ENCODE measurements around the gene CACNA1G.

CACNA1G gene

GRCh38 chr17:50558941-50559614 lies 1.4 kb upstream of the CACNA1G start:
- no peak overlapping the region for H3K4me3 ChIP-seq (ENCODE audit: low read depth, low read length)
- TF ChIP-seq CTCF (IDR thresholded peaks at IDR 0.05; ENCODE audit: low read depth, low read length) = no peak
- DNase-seq (ENCODE audit: low read depth, low spot score) = no peak
- in situ Hi-C loops (cut with HindIII; ENCODE audit: low sequenced_read_pairs) = no loop called here

GRCh38 chr17:50559674-50560184 lies 786 bp upstream of the CACNA1G start:
- no peak for DNase-seq (ENCODE audit: low read depth, low spot score)
- in situ Hi-C loops (cut with HindIII; ENCODE audit: low sequenced_read_pairs) = no loop called here
- peak overlapping the region; percentile 35 for H3K4me3 ChIP-seq (ENCODE audit: low read depth, low read length)
- no peak for TF ChIP-seq CTCF (IDR thresholded peaks at IDR 0.05; ENCODE audit: low read depth, low read length)

GRCh38 chr17:50560931-50561745 lies 623 bp downstream of the CACNA1G start:
- in situ Hi-C loops (cut with HindIII; ENCODE audit: low sequenced_read_pairs) = no loop called here
- peak overlapping the region; percentile 12 for H3K4me3 ChIP-seq (ENCODE audit: low read depth, low read length)
- TF ChIP-seq CTCF (IDR thresholded peaks at IDR 0.05; ENCODE audit: low read depth, low read length) = no peak

GRCh38 chr17:50561746-50562141 lies 1.2 kb downstream of the CACNA1G start:
- no peak for TF ChIP-seq CTCF (IDR thresholded peaks at IDR 0.05; ENCODE audit: low read depth, low read length)
- DNase-seq (ENCODE audit: low read depth, low spot score) = no peak
- H3K4me3 ChIP-seq (ENCODE audit: low read depth, low read length) = no peak overlapping the region
- in situ Hi-C loops (cut with HindIII; ENCODE audit: low sequenced_read_pairs) = no loop called here

More at GRCh38 chr17:50560931-50561745, 623 bp downstream of the CACNA1G start:
- DNase-seq (ENCODE audit: low read depth, low spot score) = no peak

- in situ Hi-C loops (cut with HindIII; ENCODE audit: low sequenced_read_pairs) = no loop called here
- no peak for TF ChIP-seq CTCF (IDR thresholded peaks at IDR 0.05; ENCODE audit: low read depth, low read length)
- no peak for DNase-seq (ENCODE audit: low read depth, low spot score)
- H3K4me3 ChIP-seq (ENCODE audit: low read depth, low read length) = no peak overlapping the region
These were observed 2.0 kb downstream of the CACNA1G start for GRCh38 chr17:50562242-50563091.

- in situ Hi-C loops (cut with HindIII; ENCODE audit: low sequenced_read_pairs) = no loop called here
- DNase-seq (ENCODE audit: low read depth, low spot score) = no peak
These were observed 2.6 kb downstream of the CACNA1G start for GRCh38 chr17:50563092-50563511.

More at GRCh38 chr17:50563092-50563511, 2.6 kb downstream of the CACNA1G start:
- TF ChIP-seq CTCF (IDR thresholded peaks at IDR 0.05; ENCODE audit: low read depth, low read length) = no peak
- H3K4me3 ChIP-seq (ENCODE audit: low read depth, low read length) = no peak overlapping the region

All from astrocyte of the spinal cord (primary cell).